Natural killer cell (primary cell): ENCODE results near the gene TTC21B. TPM values are rescaled to one million over a fixed set of nuclear protein-coding genes. Genes with fewer than 3 reads are reported as not detected.

ENCODE experiments used
- ATAC-seq, 3 donors: fragments of 150-1000 bp in 2 of 3; fragments of 200-7000 bp in 1 of 3; cut with Tn5 transposase; 1 replicate in 1 of 3; 2 replicates in 2 of 3; pipeline ENCODE4 v1.10.0; 2021; ENCODE audit warnings: mild to moderate bottlenecking in 2 of 3, moderate library complexity in 2 of 3
- DNase-seq, 2 donors: peaks; one replicate each; pipeline versions ENCODE4 v3.0.0 to v3.0.0-alpha.2; 2013 to 2021; ENCODE audit warnings: mixed read lengths in 1 of 2
- H3K27ac ChIP-seq: one replicate; pipeline ENCODE4 v1.5.1; 2013; ENCODE audit warnings: mild to moderate bottlenecking, low read length
- H3K27me3 ChIP-seq: one replicate; pipeline ENCODE4 v1.6.1; 2013; ENCODE audit warnings: low read length; ENCODE audit not compliant: control insufficient read depth, insufficient read depth
- H3K36me3 ChIP-seq: one replicate; pipeline ENCODE4 v1.6.1; 2013; ENCODE audit warnings: low read length; ENCODE audit not compliant: control insufficient read depth, insufficient read depth
- H3K4me1 ChIP-seq: one replicate; pipeline ENCODE4 v1.6.1; 2013; ENCODE audit warnings: low read length; ENCODE audit not compliant: control insufficient read depth, insufficient read depth
- H3K4me3 ChIP-seq: one replicate; pipeline ENCODE4 v1.5.1; 2013; ENCODE audit warnings: low read length
- H3K9me3 ChIP-seq: one replicate; pipeline ENCODE4 v1.6.1; 2013; ENCODE audit warnings: low read length; ENCODE audit not compliant: control insufficient read depth, insufficient read depth
- H3K27ac Mint-ChIP-seq, 2 donors: one replicate each; pipeline ENCODE4 v1.8.0; 2022; ENCODE audit warnings: mild to moderate bottlenecking in 2 of 2, mixed read lengths in 2 of 2, moderate library complexity in 1 of 2
- H3K27me3 Mint-ChIP-seq, 2 donors: one replicate each; pipeline ENCODE4 v1.8.0; 2022; ENCODE audit warnings: low read depth in 2 of 2, mixed read lengths in 2 of 2
- H3K36me3 Mint-ChIP-seq: one replicate; pipeline ENCODE4 v1.8.0; 2022; ENCODE audit warnings: mixed read lengths
- H3K4me1 Mint-ChIP-seq, 2 donors: one replicate each; pipeline ENCODE4 v1.8.0; 2022; ENCODE audit warnings: mixed read lengths in 2 of 2
- H3K4me3 Mint-ChIP-seq: one replicate; pipeline ENCODE4 v1.8.0; 2022; ENCODE audit warnings: mild to moderate bottlenecking, moderate library complexity, mixed read lengths
- H3K9me3 Mint-ChIP-seq, 2 donors: one replicate each; pipeline ENCODE4 v1.8.0; 2022; ENCODE audit warnings: mixed read lengths in 2 of 2
- CTCF ChIP-seq: fragments of 200-600 bp; IDR thresholded peaks from one replicate; pipeline ENCODE4 v1.8.0; 2022; ENCODE audit warnings: antibody characterized with exemption
- WGBS: methylation state at CpG from one replicate; pipeline ENCODE4 v1.1.7; 2013; ENCODE audit warnings: missing lambda C conversion rate; ENCODE audit not compliant: insufficient coverage; 5-methylcytosine and 5-hydroxymethylcytosine counted together
- intact Hi-C: fragments of 100-400 bp; cut with micrococcal nuclease; formaldehyde crosslinking; loops from one replicate; pipeline ENCODE4 v1.14.2; 2022
- total RNA-seq, 4 donors: library from RNA; stranded (reverse); fragments of 120-200 nt in 1 of 4; gene quantifications; one replicate each; pipeline versions ENCODE4 v1.2.3 to v1.2.4, GENCODE V29; 2013 to 2022

TTC21B gene
- total RNA-seq, 3 donors from 2014 or later (not counting 1 experiment from before 2014, with no cell fraction given), result 31.7 to 40.1 (median 34.3) TPM

DNA sequence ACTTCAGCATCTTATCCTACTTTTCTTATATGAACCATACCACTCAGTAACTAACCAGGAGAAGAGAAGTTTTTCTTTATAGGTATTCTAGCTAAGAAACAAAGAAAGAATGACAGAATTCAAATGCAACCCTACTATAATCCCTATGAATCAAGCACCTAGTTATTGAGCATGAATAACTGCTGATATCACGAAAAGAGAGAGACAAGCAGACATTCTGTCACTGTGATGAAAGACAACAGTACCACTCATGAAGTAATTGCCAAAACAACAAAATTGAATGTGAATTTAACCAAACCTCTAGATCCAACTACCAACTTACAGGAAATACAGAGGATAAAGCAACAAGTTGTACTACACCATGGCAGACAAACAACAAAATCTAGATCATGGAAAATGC lies 15.3 kb downstream of the TTC21B start:
- Histone ChIP-seq H3K4me3 (no peak overlapping the region), H3K36me3 (peaks cover 59% of the 10 kb centered on the region), H3K27me3 (no peaks in the 10 kb centered on the region), H3K4me1 (no peaks in the 10 kb centered on the region), H3K9me3 (no peaks in the 10 kb centered on the region), H3K27ac (no peak overlapping the region)
- H3K4me1 Mint-ChIP-seq, result peaks cover 0 to 10% of the 10 kb centered on the region in 2 donors
- intact Hi-C loops, result no loop called here
- H3K27ac Mint-ChIP-seq, result no peak overlapping the region
- 92% methylated on average over 1 of the region's 1 CpG for WGBS
- no peaks in the 10 kb centered on the region for H3K27me3 Mint-ChIP-seq
- ATAC-seq (no peak), DNase-seq (no peak)
- peaks cover 20% of the 10 kb centered on the region for H3K36me3 Mint-ChIP-seq
- H3K4me3 Mint-ChIP-seq, result no peak overlapping the region
- TF ChIP-seq CTCF, result no peak
- no peaks in the 10 kb centered on the region for H3K9me3 Mint-ChIP-seq

GRCh38 chr2:165933211-165933910 lies 20.2 kb downstream of the TTC21B start:
- Histone ChIP-seq H3K4me3 (no peak overlapping the region), H3K27ac (no peak overlapping the region), H3K36me3 (peaks cover 60% of the 10 kb centered on the region), H3K9me3 (no peaks in the 10 kb centered on the region), H3K4me1 (no peaks in the 10 kb centered on the region), H3K27me3 (no peaks in the 10 kb centered on the region)
- Mint-ChIP-seq H3K4me3 (no peak overlapping the region), H3K27ac (no peak overlapping the region), H3K9me3 (no peaks in the 10 kb centered on the region), H3K36me3 (peaks cover 10% of the 10 kb centered on the region), H3K4me1 (peaks cover 0 to 2% of the 10 kb centered on the region in 2 donors), H3K27me3 (no peaks in the 10 kb centered on the region)
- TF ChIP-seq CTCF, result no peak
- ATAC-seq (no peak), DNase-seq (no peak)
- intact Hi-C loops, result no loop called here
- WGBS, result 89% methylated on average over 2 of the region's 4 CpGs

DNA sequence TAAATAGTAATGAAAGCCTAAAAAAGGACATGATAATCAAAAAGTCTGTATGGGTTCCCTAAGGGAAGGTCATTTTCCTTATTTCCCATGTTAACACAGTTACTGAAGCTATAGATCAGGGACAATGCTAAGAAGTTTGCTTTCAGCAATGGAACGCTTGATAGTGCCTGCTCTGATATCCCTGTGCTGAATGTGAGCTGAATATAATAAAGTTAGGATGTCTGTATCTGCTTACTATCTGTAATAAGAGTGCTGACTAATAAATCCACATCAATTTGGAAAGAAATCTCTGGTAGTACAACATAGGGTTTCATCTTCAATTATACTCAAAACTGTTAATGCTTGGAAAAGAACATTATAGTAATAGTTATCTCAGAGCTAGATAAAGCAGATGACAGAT lies 25.8 kb downstream of the TTC21B start:
- Mint-ChIP-seq H3K9me3 (no peaks in the 10 kb centered on the region), H3K4me1 (peaks cover 0 to 5% of the 10 kb centered on the region in 2 donors), H3K27me3 (no peaks in the 10 kb centered on the region), H3K36me3 (peaks cover 16% of the 10 kb centered on the region), H3K27ac (no peak overlapping the region), H3K4me3 (no peak overlapping the region)
- Histone ChIP-seq H3K4me1 (no peaks in the 10 kb centered on the region), H3K9me3 (no peaks in the 10 kb centered on the region), H3K27me3 (no peaks in the 10 kb centered on the region), H3K27ac (no peak overlapping the region), H3K36me3 (peaks cover 62% of the 10 kb centered on the region), H3K4me3 (no peak overlapping the region)
- no peak for TF ChIP-seq CTCF
- WGBS, result 100% methylated on average over 1 of the region's 1 CpG
- intact Hi-C loops, result no loop called here
- DNase-seq (no peak), ATAC-seq (no peak)

DNA sequence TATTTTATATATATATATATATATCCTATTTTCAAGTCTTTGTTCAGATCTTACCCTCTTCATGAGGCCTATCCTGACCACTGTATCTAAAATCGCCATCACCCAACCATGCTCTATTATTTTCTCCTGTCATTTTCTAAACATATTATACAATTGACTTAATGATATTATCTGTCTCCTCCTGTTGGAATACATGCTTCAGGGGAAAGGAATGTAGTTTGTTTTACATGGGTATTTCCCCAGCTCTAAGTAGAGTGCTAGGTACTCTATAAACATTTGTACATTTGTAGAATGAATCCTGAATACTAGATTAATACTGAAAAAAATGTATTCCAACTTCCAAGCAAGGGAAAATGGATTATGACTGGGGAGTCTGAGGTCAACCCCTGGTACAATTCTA lies 26.2 kb downstream of the TTC21B start:
- Histone ChIP-seq H3K27me3 (no peaks in the 10 kb centered on the region), H3K27ac (no peak overlapping the region), H3K4me3 (no peak overlapping the region), H3K36me3 (peaks cover 62% of the 10 kb centered on the region), H3K9me3 (no peaks in the 10 kb centered on the region), H3K4me1 (no peaks in the 10 kb centered on the region)
- Mint-ChIP-seq H3K9me3 (no peaks in the 10 kb centered on the region), H3K27ac (no peak overlapping the region), H3K36me3 (peaks cover 16% of the 10 kb centered on the region), H3K4me3 (no peak overlapping the region), H3K27me3 (no peaks in the 10 kb centered on the region), H3K4me1 (peaks cover 0 to 5% of the 10 kb centered on the region in 2 donors)
- TF ChIP-seq CTCF, result no peak
- 100% methylated on average over 1 of the region's 1 CpG for WGBS
- ATAC-seq, result no peak
- intact Hi-C loops, result no loop called here
- DNase-seq, result no peak
